HUDEP-2 (cell line): ENCODE measurements around the gene CREB3L1.

ENCODE experiments used
- DNase-seq, 76 experiments: peaks; one replicate each; lab custom pipeline; 2025; ENCODE audit not compliant: unreplicated experiment in 76 of 76; lab: John Stamatoyannopoulos, UW

The CREB3L1 gene

DNA sequence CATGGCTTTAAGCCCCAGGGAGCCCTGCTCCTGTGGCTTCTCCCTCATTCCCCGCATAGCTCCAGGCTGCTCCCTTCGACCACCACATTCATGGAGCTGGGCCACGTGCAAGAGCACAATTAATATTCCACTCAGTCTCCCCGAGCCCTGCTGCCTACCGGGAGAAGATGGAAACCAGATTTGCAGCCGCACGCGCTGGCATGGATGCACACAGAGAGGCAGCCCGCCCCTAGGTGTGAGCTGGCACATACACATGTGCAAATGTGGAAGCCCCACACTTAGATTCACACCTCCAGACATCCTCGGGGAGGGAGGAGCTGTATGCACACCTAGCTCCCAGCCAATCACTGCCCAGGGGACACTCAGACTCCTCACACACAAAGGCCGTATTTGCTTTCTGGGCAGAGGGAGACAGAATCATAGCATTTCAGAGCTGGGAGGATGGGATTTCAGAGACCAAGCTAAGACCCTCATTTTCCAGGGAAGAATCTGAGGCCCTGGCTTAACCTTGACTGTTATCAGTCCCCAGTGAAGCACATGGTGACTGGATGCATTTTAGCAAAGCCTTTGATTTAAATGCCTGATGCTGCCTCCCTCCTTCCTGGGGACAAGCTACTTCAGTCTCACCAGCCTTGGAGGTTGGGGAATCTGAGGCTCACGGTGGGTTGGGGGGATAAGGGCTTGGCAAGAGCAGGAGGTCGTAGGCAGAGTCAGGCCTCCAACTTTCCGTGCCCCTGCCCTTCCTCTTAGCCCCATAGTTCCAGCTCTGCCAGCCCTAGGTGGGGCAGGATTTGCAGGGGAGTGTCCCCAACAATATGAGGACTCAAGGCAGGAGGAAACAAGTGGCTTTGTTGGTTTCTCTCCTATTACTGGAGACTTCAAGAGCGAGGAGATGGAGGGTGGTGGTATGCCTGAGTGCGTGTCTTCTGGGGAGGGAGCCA is 5.3 kb upstream of the CREB3L1 start:
- DNase-seq: no peak

- DNase-seq: no peak
Observed at GRCh38 chr11:46272816-46273427, 4.5 kb upstream of the CREB3L1 start.

GRCh38 chr11:46273511-46274205 is 3.8 kb upstream of the CREB3L1 start:
- DNase-seq: no peak

DNA sequence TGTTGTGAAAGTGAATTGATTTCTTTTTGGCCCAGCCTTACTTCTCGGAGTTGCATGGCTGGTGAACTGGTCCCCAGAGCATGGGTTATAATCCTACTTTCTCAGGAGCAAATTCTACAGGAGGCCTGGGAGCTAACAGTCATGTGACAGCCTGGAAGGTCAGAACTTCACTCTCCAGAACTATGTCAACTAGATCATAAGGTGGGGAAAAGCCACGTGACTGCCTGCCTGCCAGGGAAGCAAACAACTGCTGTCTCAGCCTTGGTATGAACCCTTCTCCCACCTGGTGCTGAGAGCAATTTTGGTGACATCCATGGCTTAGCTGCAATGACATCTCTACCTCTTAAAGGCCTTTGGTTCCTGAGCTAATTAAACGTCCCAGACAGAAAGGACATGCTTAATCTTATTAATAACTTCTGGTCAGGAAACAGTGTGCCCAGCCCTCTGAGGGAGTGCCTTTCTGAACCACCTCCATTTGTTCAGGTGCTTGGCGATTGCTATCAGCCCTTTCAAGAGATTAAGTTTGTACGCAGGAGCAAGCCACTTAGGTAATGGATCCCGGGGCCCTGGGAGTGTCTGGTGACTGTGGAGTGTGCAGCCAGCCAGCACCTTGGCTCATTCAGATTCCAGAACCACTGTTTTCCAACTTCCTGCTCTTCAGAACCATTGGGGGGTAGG is 1.4 kb upstream of the CREB3L1 start:
- DNase-seq: no peak

DNA sequence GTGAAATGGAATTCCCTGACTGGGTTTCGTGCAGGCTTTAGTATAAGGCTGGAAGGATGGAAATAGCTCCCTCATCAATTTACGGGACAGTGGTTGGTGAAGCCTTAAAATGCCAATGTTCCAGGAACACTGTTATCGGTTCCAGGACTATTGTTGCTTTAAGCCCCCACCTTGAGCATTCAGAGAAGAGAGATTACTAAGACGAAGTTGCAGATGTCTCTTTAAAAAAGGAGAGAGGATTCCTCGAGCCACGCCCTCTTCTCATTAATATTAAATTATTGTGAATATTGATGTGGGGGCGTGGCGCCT is 195 bp upstream of the CREB3L1 start:
- peak in 8 of 76 experiments; percentile 6 to 40 (median 30) for DNase-seq

GRCh38 chr11:46278387-46279125 is 1.1 kb downstream of the CREB3L1 start:
- peak in 30 of 76 experiments; percentile 9 to 63 (median 32) for DNase-seq

DNA sequence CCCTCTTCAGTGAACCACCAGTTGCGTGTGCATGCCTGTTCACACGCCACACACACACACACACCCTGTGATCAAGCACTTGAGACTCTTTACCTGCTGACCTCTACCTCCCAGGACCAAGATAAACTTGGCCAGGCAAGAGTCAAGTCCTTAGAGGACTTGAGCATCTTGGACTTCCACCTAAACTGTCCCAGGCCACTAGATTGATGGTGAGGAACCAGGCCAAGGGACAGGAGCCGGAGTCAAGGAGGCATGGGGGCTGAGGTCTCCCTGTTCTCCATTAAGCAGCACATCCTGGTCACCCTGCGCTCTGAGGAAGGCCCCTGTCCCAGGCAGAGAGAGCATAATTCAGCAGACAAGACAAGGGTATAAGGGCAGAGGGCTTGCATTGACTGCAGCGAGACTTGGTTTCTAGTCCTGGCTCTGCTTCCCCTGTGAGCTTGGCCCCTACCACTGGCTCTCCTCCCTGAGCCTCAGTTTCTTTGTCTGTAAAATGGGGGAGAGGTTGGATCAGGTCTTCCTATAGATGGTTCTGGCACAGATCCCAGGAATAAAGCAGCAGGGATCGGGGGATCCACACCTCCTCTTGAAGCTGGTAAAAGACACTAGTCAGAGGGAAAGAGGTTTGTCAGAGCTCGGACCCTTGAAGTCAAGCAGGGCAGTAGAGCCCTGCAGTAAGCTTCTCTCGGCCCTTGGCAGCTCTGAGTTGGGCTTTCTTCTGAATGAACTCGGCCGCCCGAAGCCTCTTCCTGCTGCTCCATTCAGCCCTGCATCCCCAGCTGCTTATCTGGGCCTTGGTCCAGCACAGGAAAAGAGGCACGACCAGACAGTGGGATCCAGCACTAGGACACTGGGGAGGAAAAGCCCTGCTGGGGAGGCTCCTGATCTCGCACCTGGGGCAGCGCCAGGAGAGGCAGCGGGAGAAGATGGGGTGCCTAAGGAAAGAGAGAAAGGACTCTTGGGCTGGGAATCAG is 2.0 kb downstream of the CREB3L1 start:
- no peak for DNase-seq

GRCh38 chr11:46280706-46281105 is 3.2 kb downstream of the CREB3L1 start:
- no peak for DNase-seq

DNA sequence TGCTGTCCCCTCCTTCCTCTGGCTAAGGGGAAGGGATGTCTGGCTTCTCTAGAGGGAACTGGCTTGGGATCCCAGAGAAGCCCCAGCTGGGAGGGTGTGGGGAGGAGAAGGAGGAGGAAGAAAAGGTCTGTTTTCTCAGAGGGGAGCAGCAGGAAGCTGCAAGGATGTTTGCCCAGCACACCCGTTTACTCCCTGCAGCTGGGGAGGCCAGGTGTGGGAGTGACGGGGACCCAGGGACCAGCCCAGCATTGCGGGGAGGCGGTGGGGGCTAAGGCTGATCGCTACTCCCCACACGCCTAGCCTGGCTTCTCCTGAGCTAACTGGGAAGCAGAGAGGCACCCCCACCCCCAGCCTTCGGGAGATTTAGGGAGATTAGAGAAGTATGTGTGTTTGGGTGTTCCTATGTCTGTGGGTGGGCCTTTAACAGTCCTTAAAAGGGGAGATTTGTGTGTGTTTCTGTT is 3.9 kb downstream of the CREB3L1 start:
- DNase-seq: no peak

- no peak for DNase-seq
Observed at GRCh38 chr11:46285173-46285572, 7.7 kb downstream of the CREB3L1 start.

GRCh38 chr11:46285594-46286033 is 8.2 kb downstream of the CREB3L1 start:
- no peak for DNase-seq

- no peak for DNase-seq
Observed at GRCh38 chr11:46286789-46287188, 9.3 kb downstream of the CREB3L1 start.

- DNase-seq: no peak
Observed at GRCh38 chr11:46288451-46288850, 11.0 kb downstream of the CREB3L1 start.

DNA sequence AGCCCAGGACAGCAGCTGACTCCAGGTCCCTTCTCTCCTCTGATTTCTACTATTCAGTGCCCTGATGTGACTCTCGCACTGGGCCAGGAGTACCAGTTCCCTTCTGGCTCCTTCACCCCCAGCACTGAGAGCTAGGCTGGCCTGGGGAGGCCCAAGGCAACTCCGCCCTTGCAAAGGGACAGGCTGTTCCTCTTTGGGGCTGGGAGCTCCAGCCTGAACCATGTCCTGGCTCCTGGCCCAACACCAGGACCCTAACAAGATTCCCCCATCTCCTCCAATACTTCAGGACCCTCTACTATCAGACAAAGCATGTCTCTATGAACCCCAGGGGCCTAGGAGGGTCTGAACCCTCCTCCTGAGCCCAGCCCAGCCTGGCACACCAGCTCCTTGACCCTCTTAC is 12.5 kb downstream of the CREB3L1 start:
- no peak for DNase-seq

GRCh38 chr11:46290598-46291309 is 13.3 kb downstream of the CREB3L1 start:
- peak in 47 of 76 experiments; percentile 6 to 65 (median 34) for DNase-seq

DNA sequence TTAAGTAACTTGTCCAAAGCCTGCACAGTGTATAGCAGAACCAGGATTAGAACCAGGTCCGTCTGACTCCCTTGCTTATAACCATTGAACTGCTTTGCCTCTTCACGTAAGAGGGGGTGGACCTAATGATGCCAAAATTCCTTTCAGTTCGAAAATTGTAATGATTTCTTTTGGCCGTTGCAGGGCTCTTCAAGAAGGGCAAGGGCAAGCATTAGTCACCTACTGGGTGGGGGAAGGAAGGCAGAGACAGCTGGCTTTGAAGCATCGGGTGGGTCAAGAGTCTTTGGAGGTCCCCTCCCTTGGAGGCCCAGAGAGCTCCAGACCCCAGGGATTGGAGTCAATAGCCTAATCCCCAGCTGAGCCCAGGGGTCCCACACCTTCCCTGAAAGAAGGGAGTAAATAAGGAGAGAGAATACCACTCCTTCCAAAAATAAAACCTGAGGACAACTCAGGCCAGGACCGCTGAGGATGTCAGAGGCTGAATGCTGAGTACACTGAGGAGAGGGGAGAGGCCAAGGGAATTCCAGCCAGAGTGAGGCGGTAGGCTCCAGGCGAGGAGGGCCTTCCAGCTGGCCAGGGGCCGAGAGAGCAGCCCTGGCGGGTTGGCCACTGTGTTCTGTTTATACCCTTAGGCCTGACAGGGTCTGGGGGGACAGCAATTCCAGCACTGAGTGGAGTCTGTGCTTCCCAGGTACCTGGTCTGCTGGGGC is 14.1 kb downstream of the CREB3L1 start:
- DNase-seq: peak in 1 of 76 experiments; percentile 11

DNA sequence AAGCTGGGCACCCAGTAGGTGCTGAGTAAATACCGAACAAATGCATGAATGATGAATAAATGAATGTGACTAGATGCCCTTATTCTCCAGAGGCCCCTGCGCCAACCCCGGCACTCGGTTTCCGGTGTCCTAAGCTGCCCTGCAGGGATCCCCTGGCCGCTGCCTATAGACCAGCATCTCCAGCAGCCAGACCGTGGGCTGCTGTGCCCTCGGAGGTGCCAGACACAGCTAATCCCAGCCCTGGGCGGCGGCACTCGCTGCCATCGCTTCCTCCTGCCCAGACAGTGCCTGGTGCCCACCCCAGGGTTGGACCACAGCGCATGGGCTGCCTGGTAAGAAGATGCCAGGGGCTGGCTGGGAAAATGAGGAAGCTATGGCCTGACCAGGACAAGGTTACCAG is 15.6 kb downstream of the CREB3L1 start:
- DNase-seq: no peak

GRCh38 chr11:46293641-46294103 is 16.2 kb downstream of the CREB3L1 start:
- DNase-seq: peak in 4 of 76 experiments; percentile 4 to 21 (median 10)
